Head of caudate nucleus (tissue), 42 donors: Measurements from ENCODE around the gene FREY1.
A peak's percentile ranks its signal among the peaks of the same experiment; 100 is the strongest.

ENCODE experiments used
- DNase-seq, 42 donors: peaks; one replicate each; pipeline versions ENCODE4 v3.0.0 to v3.0.0-alpha.2; 2020 to 2021; ENCODE audit warnings: mixed read lengths in 7 of 42
- intact Hi-C: fragments of 100-400 bp; cut with DNase I; formaldehyde crosslinking; loops from one replicate; pipeline ENCODE4 v1.15.0; 2022

Gene FREY1

GRCh38 chr11:45884596-45885185 is 22.4 kb downstream of the FREY1 start:
- no peak for DNase-seq
- intact Hi-C loops = no loop called here

GRCh38 chr11:45881708-45882368 is 25.2 kb downstream of the FREY1 start:
- DNase-seq = no peak
- intact Hi-C loops = no loop called here

- intact Hi-C loops = no loop called here
These were observed 26.1 kb downstream of the FREY1 start for GRCh38 chr11:45880772-45881570.

GRCh38 chr11:45879803-45880686 is 27.0 kb downstream of the FREY1 start:
- peak in 25 of 42 donors; percentile 43 to 86 (median 63) for DNase-seq
- intact Hi-C loops = loop anchor here (10.0 kb wide), 1 partner anchor 125 kb away; no protein-coding TSS in a partner anchor

More at GRCh38 chr11:45880772-45881570, 26.1 kb downstream of the FREY1 start:
- peak in 2 of 42 donors; percentile 17 to 26 for DNase-seq

GRCh38 chr11:45877845-45878244 is 29.2 kb downstream of the FREY1 start:
- no peak for DNase-seq
- intact Hi-C loops = loop anchor here (10.0 kb wide), 1 partner anchor 127 kb away; no protein-coding TSS in a partner anchor

- intact Hi-C loops = loop anchor here (10.0 kb wide), 1 partner anchor 128 kb away; no protein-coding TSS in a partner anchor
- DNase-seq = no peak
These were observed 29.9 kb downstream of the FREY1 start for GRCh38 chr11:45877221-45877620.

- no peak for DNase-seq
- intact Hi-C loops = loop anchor here (10.0 kb wide), 1 partner anchor 128 kb away; no protein-coding TSS in a partner anchor
These were observed 30.7 kb downstream of the FREY1 start for GRCh38 chr11:45876401-45876800.

GRCh38 chr11:45872651-45873356 is 34.3 kb downstream of the FREY1 start:
- peak; percentile 58 to 89 (median 77) for DNase-seq
- intact Hi-C loops = loop anchor here (10.0 kb wide), 1 partner anchor 132 kb away; no protein-coding TSS in a partner anchor

- intact Hi-C loops = loop anchor here (10.0 kb wide), 1 partner anchor 133 kb away; no protein-coding TSS in a partner anchor
- DNase-seq = no peak
These were observed 35.4 kb downstream of the FREY1 start for GRCh38 chr11:45871638-45872037.

GRCh38 chr11:45870706-45871105 is 36.4 kb downstream of the FREY1 start:
- DNase-seq = no peak
- intact Hi-C loops = loop anchor here (10.0 kb wide), 1 partner anchor 134 kb away; no protein-coding TSS in a partner anchor

- intact Hi-C loops = no loop called here
- DNase-seq = no peak
These were observed 37.5 kb downstream of the FREY1 start for GRCh38 chr11:45869551-45869950.

GRCh38 chr11:45864041-45864440 is 43.0 kb downstream of the FREY1 start:
- DNase-seq = no peak
- intact Hi-C loops = no loop called here

- DNase-seq = no peak
- intact Hi-C loops = no loop called here
These were observed 46.1 kb downstream of the FREY1 start for GRCh38 chr11:45860764-45861510.

GRCh38 chr11:45860348-45860747 is 46.7 kb downstream of the FREY1 start:
- intact Hi-C loops = no loop called here
- no peak for DNase-seq

- intact Hi-C loops = no loop called here
- peak; percentile 74 to 97 (median 92) for DNase-seq
These were observed 47.4 kb downstream of the FREY1 start for GRCh38 chr11:45859661-45860140.

- DNase-seq = no peak
These were observed 48.2 kb downstream of the FREY1 start for GRCh38 chr11:45858751-45859398.

More at GRCh38 chr11:45858751-45859398, 48.2 kb downstream of the FREY1 start:
- intact Hi-C loops = no loop called here
